GM10266 (cell line): Measurements from ENCODE around the gene PTGER2.

ENCODE experiments used
- DNase-seq: peaks from one replicate; pipeline ENCODE4 v3.0.0; 2012; ENCODE audit errors: extremely low spot score
- TF ChIP-seq, protein P1 (sequence below): IDR thresholded peaks from 2 replicates; pipeline ENCODE4 v1.5.1; 2012; ENCODE audit warnings: mild to moderate bottlenecking, low read depth; ENCODE audit not compliant: control insufficient read depth, insufficient read depth; ENCODE audit errors: missing control alignments

The PTGER2 gene

DNA sequence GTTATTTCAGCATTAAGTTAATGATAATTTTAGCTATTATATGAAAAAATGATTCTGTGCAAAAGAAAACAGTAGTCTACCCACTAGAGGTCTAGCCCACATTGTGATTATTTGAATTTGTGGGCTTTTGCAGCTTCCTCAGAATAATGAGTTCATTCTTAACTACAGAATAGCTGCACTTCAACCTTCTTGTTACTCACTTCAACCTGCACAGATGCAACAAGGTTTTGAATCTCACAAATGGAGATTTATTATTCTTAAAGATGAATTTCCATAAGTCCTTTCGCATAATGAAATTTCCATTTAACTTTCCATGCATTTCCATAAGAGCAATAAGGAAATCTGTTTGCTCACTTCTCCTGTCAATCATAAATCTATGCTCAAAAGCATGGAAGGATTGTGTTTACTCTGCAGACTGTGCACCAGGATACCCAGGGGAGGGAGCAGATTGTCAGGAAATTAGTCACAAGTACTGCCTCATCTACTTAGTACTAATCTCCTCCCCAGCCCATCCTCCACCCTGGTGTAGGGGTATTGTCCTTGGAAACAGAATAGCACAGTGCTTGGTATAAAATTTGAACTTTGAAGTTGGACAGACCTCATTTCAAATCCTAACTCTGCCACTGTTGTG, 24.1 kb downstream of the PTGER2 start:
- DNase-seq: no peak
- TF ChIP-seq, protein P1, sequence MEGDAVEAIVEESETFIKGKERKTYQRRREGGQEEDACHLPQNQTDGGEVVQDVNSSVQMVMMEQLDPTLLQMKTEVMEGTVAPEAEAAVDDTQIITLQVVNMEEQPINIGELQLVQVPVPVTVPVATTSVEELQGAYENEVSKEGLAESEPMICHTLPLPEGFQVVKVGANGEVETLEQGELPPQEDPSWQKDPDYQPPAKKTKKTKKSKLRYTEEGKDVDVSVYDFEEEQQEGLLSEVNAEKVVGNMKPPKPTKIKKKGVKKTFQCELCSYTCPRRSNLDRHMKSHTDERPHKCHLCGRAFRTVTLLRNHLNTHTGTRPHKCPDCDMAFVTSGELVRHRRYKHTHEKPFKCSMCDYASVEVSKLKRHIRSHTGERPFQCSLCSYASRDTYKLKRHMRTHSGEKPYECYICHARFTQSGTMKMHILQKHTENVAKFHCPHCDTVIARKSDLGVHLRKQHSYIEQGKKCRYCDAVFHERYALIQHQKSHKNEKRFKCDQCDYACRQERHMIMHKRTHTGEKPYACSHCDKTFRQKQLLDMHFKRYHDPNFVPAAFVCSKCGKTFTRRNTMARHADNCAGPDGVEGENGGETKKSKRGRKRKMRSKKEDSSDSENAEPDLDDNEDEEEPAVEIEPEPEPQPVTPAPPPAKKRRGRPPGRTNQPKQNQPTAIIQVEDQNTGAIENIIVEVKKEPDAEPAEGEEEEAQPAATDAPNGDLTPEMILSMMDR: no peak

DNA sequence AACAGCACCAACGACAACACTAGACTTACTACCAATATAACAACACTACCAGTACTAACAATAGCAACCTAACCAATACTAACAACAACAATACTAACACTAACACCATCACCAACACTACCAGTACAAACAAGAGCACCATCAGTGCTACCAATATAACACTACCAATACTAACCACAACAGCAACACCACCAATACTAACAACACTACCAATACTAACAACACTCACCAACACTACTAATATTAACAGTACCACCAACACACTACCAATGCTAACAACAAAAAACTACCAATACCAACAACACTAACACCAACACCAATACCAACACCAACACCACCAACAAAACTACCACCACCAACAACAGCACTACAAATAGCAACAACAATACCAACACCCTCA, 25.1 kb downstream of the PTGER2 start:
- no peak for DNase-seq

DNA sequence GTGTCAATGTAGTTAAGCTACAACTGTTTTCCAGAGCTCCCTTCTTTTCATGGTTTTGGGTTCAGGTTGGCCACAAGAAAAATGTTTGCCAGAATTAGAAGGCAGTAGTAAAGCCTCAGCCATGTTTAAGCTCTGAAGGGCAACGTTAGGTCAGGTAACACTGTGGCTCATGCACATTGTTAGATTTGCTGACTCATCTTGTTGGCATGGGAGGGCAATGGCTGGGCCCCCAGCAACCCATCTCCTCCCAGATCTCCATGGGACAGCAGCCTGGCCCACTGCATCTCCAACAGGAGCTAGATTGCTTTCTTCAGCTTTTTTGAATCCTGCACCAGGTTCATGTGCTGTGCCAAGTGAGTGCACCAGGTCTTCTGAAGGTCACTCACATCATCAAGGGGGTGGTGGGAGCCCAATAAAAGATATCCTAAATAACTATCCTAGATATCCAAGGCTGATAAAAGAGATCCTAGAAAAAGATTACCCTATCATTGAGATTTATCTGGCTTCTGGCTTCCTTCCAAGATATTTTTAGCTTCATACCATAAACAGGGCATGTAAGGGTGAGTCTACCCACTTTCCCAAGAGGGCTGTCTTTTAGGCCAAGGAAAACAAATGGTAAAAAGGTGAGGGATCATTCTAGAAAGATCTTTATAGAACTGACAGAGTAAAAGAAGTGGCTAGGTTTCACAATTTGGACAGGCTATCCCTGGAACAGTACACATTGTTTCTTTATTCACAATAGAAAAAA, 28.9 kb downstream of the PTGER2 start:
- DNase-seq: no peak
- TF ChIP-seq, protein P1: no peak

More for the DNA sequence above, 25.1 kb downstream of the PTGER2 start:
- TF ChIP-seq, protein P1: no peak

DNA sequence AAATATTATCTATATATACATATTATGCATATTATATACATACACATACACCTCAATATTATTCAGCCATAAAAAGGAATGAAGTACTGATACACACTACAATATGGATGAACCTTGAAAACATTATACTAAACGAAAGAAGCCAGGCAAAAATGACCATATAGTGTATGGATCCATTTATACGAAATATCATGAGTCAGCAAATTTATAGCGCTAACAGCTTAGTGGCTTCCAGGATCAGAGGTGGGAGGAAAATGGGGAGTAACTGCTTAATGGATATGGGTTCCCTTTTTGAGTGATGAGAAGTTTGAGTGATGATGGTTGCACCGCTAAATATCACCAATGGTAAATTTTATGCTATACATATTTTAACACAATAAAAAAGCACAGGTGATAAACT, 32.7 kb downstream of the PTGER2 start:
- no peak for DNase-seq
- TF ChIP-seq, protein P1: no peak

DNA sequence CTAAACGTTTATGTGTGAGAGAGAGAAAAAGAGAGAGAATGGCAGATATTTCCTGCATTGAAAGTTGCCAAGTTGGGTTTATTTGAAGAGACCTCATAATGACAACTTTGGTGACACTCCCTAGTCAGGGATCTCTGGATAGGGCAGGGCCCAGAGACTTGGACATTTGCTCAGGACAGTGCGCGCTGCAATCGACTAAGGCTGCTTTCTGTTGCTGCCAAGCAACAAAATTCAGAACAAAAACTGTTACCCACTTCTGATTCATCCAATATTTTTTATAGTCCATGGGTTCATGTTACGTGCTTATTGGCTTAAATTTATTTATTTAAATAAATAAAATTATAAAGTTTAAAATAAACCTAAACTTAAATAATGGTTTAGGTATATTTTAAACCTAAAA, 34.2 kb downstream of the PTGER2 start:
- no peak for DNase-seq
- TF ChIP-seq, protein P1: no peak

DNA sequence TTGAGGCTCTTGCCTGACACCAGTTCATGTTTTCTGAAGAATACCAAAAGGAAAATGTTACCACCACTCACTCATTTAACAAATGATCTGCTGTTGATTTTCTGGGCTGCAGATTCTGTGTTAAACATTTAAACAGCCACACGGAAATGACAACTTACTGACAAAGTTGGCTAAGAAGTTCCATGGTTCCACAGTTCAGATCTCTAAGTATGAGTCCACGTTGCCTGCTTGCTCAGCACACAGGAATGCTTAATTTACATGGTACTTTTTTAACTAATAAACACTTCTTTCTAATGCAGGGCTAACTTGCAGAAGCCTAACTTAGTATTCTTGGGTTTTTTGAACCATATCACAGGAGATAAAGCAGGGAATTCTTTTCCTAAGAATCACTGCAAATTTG, 34.7 kb downstream of the PTGER2 start:
- TF ChIP-seq, protein P1: no peak
- DNase-seq: no peak

DNA sequence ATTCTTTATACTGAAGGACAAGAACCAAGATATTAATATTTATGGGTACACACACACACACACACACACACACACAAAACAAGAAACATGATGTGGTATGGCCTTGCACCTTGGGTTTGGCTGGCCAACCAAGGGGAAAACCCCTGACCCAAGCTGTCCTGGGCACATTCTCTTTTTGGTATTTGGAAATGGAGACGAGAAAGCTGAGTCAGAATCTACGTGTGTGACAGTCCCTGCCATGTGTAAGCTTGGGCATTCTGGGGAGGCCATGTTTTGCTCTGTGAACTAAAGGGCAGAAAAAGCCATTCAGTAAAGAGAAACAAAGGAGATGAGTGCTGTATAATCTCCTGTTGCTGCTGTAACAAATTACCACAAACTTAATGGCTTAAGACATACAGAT, 35.6 kb downstream of the PTGER2 start:
- no peak for DNase-seq
- TF ChIP-seq, protein P1: no peak
